Liver (tissue), 9 donors: ENCODE results near the gene RNFT2. TPM values are rescaled to one million over a fixed set of nuclear protein-coding genes. Genes with fewer than 3 reads are reported as not detected.

Experiments
- DNase-seq: peaks from one replicate; pipeline ENCODE4 v3.0.0-alpha.2; 2017; ENCODE audit warnings: low spot score
- H3K27ac ChIP-seq, 2 donors: one replicate each; pipeline ENCODE4 v1.7.0; 2013; ENCODE audit warnings: inconsistent platforms in 2 of 2, low read length in 2 of 2, control low read depth in 1 of 2, low read depth in 1 of 2, mild to moderate bottlenecking in 1 of 2
- H3K27me3 ChIP-seq, 4 donors: one replicate each; pipeline versions ENCODE4 v1.6.1 to v1.7.0; 2013; ENCODE audit warnings: low read length in 3 of 4, inconsistent platforms in 1 of 4, mild to moderate bottlenecking in 1 of 4, moderate library complexity in 1 of 4; ENCODE audit not compliant: control insufficient read depth in 4 of 4, insufficient read depth in 4 of 4
- H3K36me3 ChIP-seq, 4 donors: one replicate each; pipeline versions ENCODE4 v1.6.1 to v1.7.0; 2013; ENCODE audit warnings: low read length in 3 of 4, mild to moderate bottlenecking in 3 of 4, low read depth in 1 of 4, moderate library complexity in 1 of 4; ENCODE audit not compliant: control insufficient read depth in 4 of 4, insufficient read depth in 3 of 4
- H3K4me1 ChIP-seq, 4 donors: one replicate each; pipeline versions ENCODE4 v1.6.1 to v1.7.0; 2013; ENCODE audit warnings: low read length in 3 of 4, mild to moderate bottlenecking in 3 of 4, moderate library complexity in 1 of 4; ENCODE audit not compliant: control insufficient read depth in 4 of 4, insufficient read depth in 4 of 4
- H3K4me3 ChIP-seq, 3 donors: one replicate each; pipeline versions ENCODE4 v1.6.1 to v1.7.0; 2013; ENCODE audit warnings: low read length in 3 of 3, control low read depth in 1 of 3, low read depth in 1 of 3, mild to moderate bottlenecking in 1 of 3
- H3K9ac ChIP-seq, 2 donors: one replicate each; pipeline ENCODE4 v1.7.0; 2013; ENCODE audit warnings: low read length in 2 of 2, mild to moderate bottlenecking in 2 of 2, moderate library complexity in 2 of 2, control low read depth in 1 of 2, low read depth in 1 of 2
- H3K9me3 ChIP-seq, 4 donors: one replicate each; pipeline versions ENCODE4 v1.6.1 to v1.7.0; 2013; ENCODE audit warnings: low read length in 3 of 4; ENCODE audit not compliant: control insufficient read depth in 4 of 4
- ATF3 ChIP-seq: IDR thresholded peaks from 2 replicates; pipeline ENCODE4 v1.6.1; 2016; ENCODE audit warnings: antibody characterized with exemption
- CTCF ChIP-seq: fragments of 150-350 bp; IDR thresholded peaks from 2 replicates; pipeline ENCODE4 v1.5.1; 2017; ENCODE audit warnings: improper control_type of control experiment, low read depth, low read length; ENCODE audit not compliant: missing input control
- EGR1 ChIP-seq, 2 donors: IDR thresholded peaks; 2 replicates each; pipeline ENCODE4 v1.6.1; 2016 to 2018; ENCODE audit warnings: antibody characterized with exemption in 2 of 2, low read depth in 2 of 2
- FOXA1 ChIP-seq: IDR thresholded peaks from 2 replicates; pipeline ENCODE4 v1.6.1; 2016; ENCODE audit warnings: antibody characterized with exemption
- FOXA2 ChIP-seq: IDR thresholded peaks from 2 replicates; pipeline ENCODE4 v1.6.1; 2016; ENCODE audit warnings: antibody characterized with exemption
- GABPA ChIP-seq, 2 donors: IDR thresholded peaks in 1 of 2; conservative IDR thresholded peaks in 1 of 2; 2 replicates each; pipeline ENCODE4 v1.6.1; 2016; ENCODE audit warnings: antibody characterized with exemption in 2 of 2, mild to moderate bottlenecking in 1 of 2, moderate library complexity in 1 of 2
- HNF4A ChIP-seq, 2 donors: conservative IDR thresholded peaks; 2 replicates each; pipeline ENCODE4 v1.6.1; 2016; ENCODE audit warnings: antibody characterized with exemption in 2 of 2, mild to moderate bottlenecking in 2 of 2
- HNF4G ChIP-seq: IDR thresholded peaks from 2 replicates; pipeline ENCODE4 v1.6.1; 2016; ENCODE audit warnings: antibody characterized with exemption
- JUND ChIP-seq, 2 donors: IDR thresholded peaks; 2 replicates each; pipeline ENCODE4 v1.6.1; 2016; ENCODE audit warnings: antibody characterized with exemption in 2 of 2
- MAX ChIP-seq: IDR thresholded peaks from 2 replicates; pipeline ENCODE4 v1.6.1; 2016; ENCODE audit warnings: antibody characterized with exemption
- NR2F2 ChIP-seq: IDR thresholded peaks from 2 replicates; pipeline ENCODE4 v1.6.1; 2016; ENCODE audit warnings: antibody characterized with exemption
- RAD21 ChIP-seq, 2 donors: IDR thresholded peaks; 2 replicates each; pipeline ENCODE4 v1.6.1; 2016; ENCODE audit warnings: antibody characterized with exemption in 2 of 2, mild to moderate bottlenecking in 2 of 2
- REST ChIP-seq: IDR thresholded peaks from 2 replicates; pipeline ENCODE4 v1.6.1; 2016; ENCODE audit warnings: antibody characterized with exemption, mild to moderate bottlenecking
- RXRA ChIP-seq, 2 donors: IDR thresholded peaks; 2 replicates each; pipeline ENCODE4 v1.6.1; 2017 to 2018; ENCODE audit warnings: antibody characterized with exemption in 2 of 2, mild to moderate bottlenecking in 1 of 2
- SP1 ChIP-seq: IDR thresholded peaks from 2 replicates; pipeline ENCODE4 v1.6.1; 2018; ENCODE audit warnings: antibody characterized with exemption, mild to moderate bottlenecking
- TAF1 ChIP-seq: conservative IDR thresholded peaks from 2 replicates; pipeline ENCODE4 v1.6.1; 2016; ENCODE audit warnings: antibody characterized with exemption, mild to moderate bottlenecking
- YY1 ChIP-seq: IDR thresholded peaks from 2 replicates; pipeline ENCODE4 v1.6.1; 2016; ENCODE audit warnings: antibody characterized with exemption, mild to moderate bottlenecking
- ZBTB33 ChIP-seq: IDR thresholded peaks from 2 replicates; pipeline ENCODE4 v1.6.1; 2016; ENCODE audit warnings: antibody characterized with exemption
- WGBS: extraction: QIAGEN DNeasy Blood & Tissue Kit; methylation state at CpG from one replicate; pipeline ENCODE4 v1.1.7; 2013; 5-methylcytosine and 5-hydroxymethylcytosine counted together
- polyA plus RNA-seq, 2 donors: library from polyadenylated mRNA; stranded (reverse) in 1 of 2; unstranded in 1 of 2; fragments of 200-250 nt in 1 of 2; fragments of >200 nt in 1 of 2; fragmentation: Nextera tagmentation in 1 of 2; extraction: Ambion mirVana in 1 of 2; gene quantifications; one replicate each; pipeline versions ENCODE4 v1.2.1 to v1.2.3, GENCODE V29; 2013 to 2015
- total RNA-seq, 2 donors: library from RNA; depleted of rRNA; stranded (reverse); fragments of >200 nt; gene quantifications; one replicate each; pipeline ENCODE4 v1.2.3, GENCODE V29; 2014
- donor health status: healthy.
- donor health status: healthy.
- donor health status: healthy.
- donor health status: healthy.
- donor health status: healthy.

RNFT2 gene
- total and polyA plus RNA-seq, 4 donors, result 0.13 to 1.4 (median 0.19) TPM

- 19% methylated on average over 12 of the region's 12 CpGs for whole genome bisulfite sequencing
- DNase-seq, result peak; percentile 73
- Histone ChIP-seq H3K36me3 (no peaks in the 10 kb centered on the region), H3K9me3 (no peaks in the 10 kb centered on the region), H3K4me1 (peaks cover 0 to 10% (median 8%) of the 10 kb centered on the region in 4 donors), H3K4me3 (no peak overlapping the region), H3K27ac (no peak overlapping the region), H3K27me3 (no peaks in the 10 kb centered on the region), H3K9ac (no peak overlapping the region)
- peak; percentile 65 to 88 for TF ChIP-seq RXRA (IDR thresholded peaks at IDR 0.05)
- peak; percentile 85 for TF ChIP-seq NR2F2
- TF ChIP-seq RAD21 (IDR thresholded peaks at IDR 0.05), result peak; percentile 90 to 96
- TF ChIP-seq GABPA (IDR thresholded peaks at IDR 0.05 in 1 of 2, conservative IDR thresholded peaks at IDR 0.05 in 1 of 2), result no peak
- peak; percentile 91 for TF ChIP-seq CTCF
Observed at GRCh38 chr12:116703214-116703795, 34.8 kb upstream of the RNFT2 start.

- Histone ChIP-seq H3K9me3 (no peaks in the 10 kb centered on the region), H3K27ac (no peak overlapping the region), H3K4me3 (no peak overlapping the region), H3K9ac (no peak overlapping the region), H3K27me3 (no peaks in the 10 kb centered on the region), H3K36me3 (no peaks in the 10 kb centered on the region), H3K4me1 (peaks cover 0 to 9% (median 5%) of the 10 kb centered on the region in 4 donors)
- no peak for DNase-seq
- 89% methylated on average over 9 of the region's 9 CpGs for WGBS
- TF ChIP-seq TAF1, result no peak
- TF ChIP-seq HNF4G, result no peak
- no peak for TF ChIP-seq RAD21 (IDR thresholded peaks at IDR 0.05)
- no peak for TF ChIP-seq JUND (IDR thresholded peaks at IDR 0.05)
- TF ChIP-seq ZBTB33, result no peak
- TF ChIP-seq SP1, result no peak
- TF ChIP-seq REST, result no peak
- no peak for TF ChIP-seq MAX
- TF ChIP-seq FOXA1, result no peak
- no peak for TF ChIP-seq RXRA (IDR thresholded peaks at IDR 0.05)
- no peak for TF ChIP-seq EGR1 (IDR thresholded peaks at IDR 0.05; ENCODE audit: low read depth in 2 of 2)
- no peak for TF ChIP-seq NR2F2
- no peak for TF ChIP-seq GABPA (IDR thresholded peaks at IDR 0.05 in 1 of 2, conservative IDR thresholded peaks at IDR 0.05 in 1 of 2)
- TF ChIP-seq YY1, result no peak
- TF ChIP-seq ATF3, result no peak
- TF ChIP-seq FOXA2, result no peak
- no peak for TF ChIP-seq CTCF
- no peak for TF ChIP-seq HNF4A (conservative IDR thresholded peaks at IDR 0.05)
Observed at GRCh38 chr12:116707751-116708150, 30.4 kb upstream of the RNFT2 start.
